Adrenal gland (tissue), 12 donors: Measurements from ENCODE around the gene ZNF48. TPM values are rescaled to one million over a fixed set of nuclear protein-coding genes. Genes with fewer than 3 reads are reported as not detected.

Source experiments
- DNase-seq, 7 donors: peaks; one replicate each; pipeline ENCODE4 v3.0.0-alpha.2; 2019 to 2020
- H3K27ac ChIP-seq, 5 donors: fragments of 200-600 bp; sonication (generic) in 4 of 5; 1 replicate in 3 of 5; 2 replicates in 2 of 5; pipeline versions ENCODE4 v1.5.1 to v1.8.0; 2016 to 2020; ENCODE audit warnings: mild to moderate bottlenecking in 1 of 5
- H3K27me3 ChIP-seq: fragments of 200-600 bp; 2 replicates; pipeline ENCODE4 v1.8.0; 2021
- H3K36me3 ChIP-seq, 2 donors: fragments of 200-600 bp; replicated peaks in 1 of 2; 1 replicate in 1 of 2; 2 replicates in 1 of 2; pipeline versions ENCODE4 v1.5.1 to v1.8.0; 2018 to 2022
- H3K4me1 ChIP-seq, 2 donors: fragments of 200-600 bp; replicated peaks in 1 of 2; 1 replicate in 1 of 2; 2 replicates in 1 of 2; pipeline versions ENCODE4 v1.5.1 to v1.8.0; 2018 to 2021
- H3K4me3 ChIP-seq, 4 donors: fragments of 200-600 bp; sonication (generic) in 3 of 4; one replicate each; pipeline ENCODE4 v1.5.1; 2016 to 2018
- H3K9me3 ChIP-seq, 3 donors: fragments of 200-600 bp; sonication (generic) in 1 of 3; replicated peaks in 1 of 3; 1 replicate in 2 of 3; 2 replicates in 1 of 3; pipeline versions ENCODE4 v1.5.1 to v1.8.0; 2016 to 2021
- CTCF ChIP-seq, 6 experiments: fragments of 450-650 bp in 4 of 6; fragments of 200-600 bp in 2 of 6; sonication (generic) in 1 of 6; IDR thresholded peaks; 1 replicate in 5 of 6; 2 replicates in 1 of 6; pipeline versions ENCODE4 v1.5.1 to v1.8.0; 2016 to 2021; ENCODE audit warnings: antibody characterized with exemption in 6 of 6, mild to moderate bottlenecking in 2 of 6, moderate library complexity in 1 of 6
- POLR2A ChIP-seq, 2 donors: fragments of 450-650 bp; IDR thresholded peaks; one replicate each; pipeline ENCODE4 v1.6.1; 2017; ENCODE audit warnings: antibody characterized with exemption in 2 of 2, mild to moderate bottlenecking in 2 of 2, moderate library complexity in 1 of 2
- WGBS, 4 donors: extraction: QIAGEN DNeasy Blood & Tissue Kit in 2 of 4; methylation state at CpG; one replicate each; pipeline versions ENCODE4 v1.1.5 to v1.1.7; 2013 to 2017; 5-methylcytosine and 5-hydroxymethylcytosine counted together
- intact Hi-C, 2 donors: fragments of 100-400 bp; cut with DNase I; formaldehyde crosslinking; loops; one replicate each; pipeline versions ENCODE4 v1.14.1 to v1.15.0; 2022 to 2023
- polyA plus RNA-seq, 3 donors: library from polyadenylated mRNA; stranded (reverse); fragments of 200-250 nt in 2 of 3; fragments of 350-450 nt in 1 of 3; fragmentation: Illumina TruSeq in 1 of 3; extraction: RNeasy Lipid Tissue Mini Kit (QIAGEN cat#74804) in 1 of 3; gene quantifications; one replicate each; pipeline ENCODE4 v1.2.3, GENCODE V29; 2013 to 2014
- total RNA-seq, 9 donors: library from RNA; depleted of rRNA in 4 of 9; stranded (reverse); fragments of >200 nt in 4 of 9; fragments of 120-200 nt in 1 of 9; fragmentation: NEBNext Ultra II Directional in 1 of 9; extraction: Animal tissue kit (Norgen Biotek cat#: 25700) in 1 of 9; gene quantifications; one replicate each; pipeline versions ENCODE4 v1.1.0 to v1.2.4, GENCODE V29; 2013 to 2023
- donor health status: healthy with polysubstance abuse.
- donor health status: Bipolar disorder and iron deficiency.
- donor health status: DM: yes; HTN: yes; CAD: no.
- donor health status: DM: no; HTN: no; CAD: no.
- donor health status: DM: no; HTN: no; CAD: no.
- donor health status: DM: yes; HTN: yes; CAD: no.

ZNF48 gene
- total and polyA plus RNA-seq, 12 donors = 2.6 to 23.8 (median 8.2) TPM

GRCh38 chr16:30368792-30369090, 26.5 kb upstream of the ZNF48 start:
- peaks cover 23 to 39% of the 10 kb centered on the region in 2 donors for H3K4me1 ChIP-seq
- H3K36me3 ChIP-seq = peaks cover 0 to 25% of the 10 kb centered on the region in 2 donors
- DNase-seq = no peak
- H3K27me3 ChIP-seq = no peaks in the 10 kb centered on the region
- 0 to 8% (median 3%) methylated on average over 2 to 4 of the region's 4 CpGs for WGBS, 4 donors
- TF ChIP-seq CTCF (IDR thresholded peaks at IDR 0.05) (no peak), POLR2A (IDR thresholded peaks at IDR 0.05) (no peak)
- H3K9me3 ChIP-seq = no peaks in the 10 kb centered on the region
- peak overlapping the region in 4 of 5 donors; percentile 7 to 98 (median 74) for H3K27ac ChIP-seq
- peak overlapping the region; percentile 31 to 98 (median 62) for H3K4me3 ChIP-seq
- intact Hi-C loops = no loop called here

- 0 to 1% (median 0%) methylated on average over 10 to 45 of the region's 45 CpGs for WGBS, 4 donors
- H3K4me1 ChIP-seq = peaks cover 23 to 39% of the 10 kb centered on the region in 2 donors
- H3K9me3 ChIP-seq = no peaks in the 10 kb centered on the region
- H3K36me3 ChIP-seq = peaks cover 0 to 22% of the 10 kb centered on the region in 2 donors
- H3K27me3 ChIP-seq = no peaks in the 10 kb centered on the region
- TF ChIP-seq POLR2A (IDR thresholded peaks at IDR 0.05) = peak in 1 of 2 donors; percentile 39
- TF ChIP-seq CTCF (IDR thresholded peaks at IDR 0.05) = no peak
- peak; percentile 51 to 76 (median 63) for DNase-seq
- intact Hi-C loops = no loop called here
- H3K4me3 ChIP-seq = peak overlapping the region; percentile 38 to 98 (median 76)
- H3K27ac ChIP-seq = peak overlapping the region; percentile 7 to 98 (median 67)
Observed at GRCh38 chr16:30369091-30369937, 25.9 kb upstream of the ZNF48 start.

- intact Hi-C loops = no loop called here
- Histone ChIP-seq H3K27ac (peak overlapping the region in 4 of 5 donors; percentile 44 to 98 (median 74)), H3K4me1 (peaks cover 23 to 39% of the 10 kb centered on the region in 2 donors), H3K27me3 (no peaks in the 10 kb centered on the region), H3K4me3 (peak overlapping the region in 3 of 4 donors; percentile 38 to 98 (median 86)), H3K36me3 (peaks cover 0 to 15% of the 10 kb centered on the region in 2 donors), H3K9me3 (no peaks in the 10 kb centered on the region)
- 0 to 1% (median 0%) methylated on average over 6 to 76 of the region's 76 CpGs; no CpG with 5 or more reads in 1 of the 4 donors for WGBS, 4 donors
- TF ChIP-seq CTCF (IDR thresholded peaks at IDR 0.05) (peak in 1 of 6 experiments; percentile 17), POLR2A (IDR thresholded peaks at IDR 0.05) (no peak)
- DNase-seq = no peak
Observed at GRCh38 chr16:30369938-30370455, 25.2 kb upstream of the ZNF48 start.

DNA sequence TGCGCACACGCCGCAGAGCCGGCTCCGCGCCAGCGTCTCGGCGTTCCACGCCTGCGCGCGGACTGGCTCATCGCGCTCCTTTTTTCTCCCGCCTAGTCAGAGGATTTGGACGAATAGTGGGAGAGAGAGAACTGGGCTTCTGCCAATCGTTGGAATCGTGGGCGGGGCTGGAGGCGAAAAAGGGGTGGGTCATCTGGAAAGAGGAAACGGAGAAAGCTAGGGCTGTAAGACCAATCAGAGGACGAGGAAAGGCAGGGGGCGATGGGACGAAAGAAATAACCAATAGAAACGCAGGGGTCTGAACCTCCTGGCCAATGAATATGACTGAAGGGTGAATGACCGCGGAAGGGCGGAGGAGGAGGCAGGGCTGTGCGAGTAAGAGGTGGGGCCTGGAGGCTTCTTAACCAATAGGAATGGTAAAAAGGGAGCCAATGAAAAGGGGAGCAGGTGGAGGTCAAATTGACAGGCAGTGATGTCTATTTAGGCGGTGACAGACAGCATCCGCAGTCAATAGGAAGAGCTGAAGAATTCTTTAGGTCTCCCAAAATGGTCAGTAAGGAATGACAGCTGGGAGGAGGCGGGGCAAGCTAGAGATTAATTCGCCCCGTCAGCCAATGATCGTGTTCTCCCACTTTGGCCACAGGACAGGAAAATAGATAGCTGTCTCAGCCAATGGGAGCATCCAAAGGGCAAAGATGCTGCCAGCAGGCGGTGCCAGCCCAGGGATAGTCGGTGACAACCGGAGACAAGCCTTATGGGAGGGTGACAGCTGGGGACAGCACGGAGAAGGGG, 24.6 kb upstream of the ZNF48 start, which contains the start of gene TBC1D10B:
TBC1D10B (minus strand) TSS at position 39 of the 792 bp plus-strand sequence. CDS start 311 bp downstream, outside the sequence.
- WGBS, 4 donors = 0 to 2% (median 0%) methylated on average over 20 to 40 of the region's 40 CpGs
- H3K9me3 ChIP-seq = no peaks in the 10 kb centered on the region
- peaks cover 0 to 9% of the 10 kb centered on the region in 2 donors for H3K36me3 ChIP-seq
- peak within 1 kb of the TSS; percentile 38 to 98 (median 76) for H3K4me3 ChIP-seq
- H3K27me3 ChIP-seq = no peaks in the 10 kb centered on the region
- peaks cover 23 to 38% of the 10 kb centered on the region in 2 donors for H3K4me1 ChIP-seq
- TF ChIP-seq POLR2A (IDR thresholded peaks at IDR 0.05) (peak; percentile 49 to 74), CTCF (IDR thresholded peaks at IDR 0.05) (peak in 4 of 6 experiments; percentile 20 to 40 (median 30))
- DNase-seq = peak; percentile 99 to 100 (median 99)
- intact Hi-C loops = no loop called here
- peak within 1 kb of the TSS; percentile 7 to 98 (median 67) for H3K27ac ChIP-seq
